ENCODE data around the gene ALOX12B.
"Not testable (repeated sequence)": the region's sequence is repeated elsewhere in the genome, so short reads cannot be mapped to it uniquely, and the experiment has no call there.

Gene ALOX12B

DNA sequence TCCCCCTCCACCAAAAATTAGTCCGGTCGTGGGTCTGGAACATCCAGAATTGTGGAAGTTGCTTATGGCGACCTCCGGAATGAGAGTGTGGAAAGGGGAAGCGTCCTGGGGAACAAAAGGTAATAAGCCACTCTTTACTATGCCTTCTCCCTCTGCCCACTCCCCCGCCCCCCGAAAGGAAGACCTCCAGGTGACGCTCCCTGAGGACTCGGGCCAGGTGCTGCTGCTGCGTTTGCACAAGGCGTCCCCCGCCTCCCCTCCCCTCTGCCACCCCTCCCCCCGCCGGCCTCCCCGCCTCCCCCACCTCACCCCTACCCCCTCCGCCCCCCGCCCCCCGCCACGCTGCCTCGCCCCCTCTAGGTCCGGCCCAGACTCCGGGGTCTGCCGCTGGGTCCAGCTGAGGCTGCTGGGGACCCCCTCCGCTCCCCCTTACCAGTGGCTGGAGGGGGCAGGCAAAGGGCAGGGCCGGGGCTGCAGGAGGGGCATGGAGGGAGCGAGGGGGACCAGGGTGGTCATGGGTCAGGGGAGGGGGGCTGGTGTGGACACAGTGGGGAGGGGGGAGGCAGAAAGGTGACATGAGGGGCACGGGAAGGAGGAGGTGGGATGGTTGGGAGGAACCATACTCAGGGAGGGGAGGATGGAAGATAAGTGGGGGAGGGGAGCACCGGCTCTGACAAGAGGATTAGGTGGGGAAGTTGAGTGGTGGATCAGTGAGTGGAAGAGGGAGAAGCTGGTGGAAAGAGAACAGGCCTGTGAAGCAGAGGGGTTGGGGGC is 23.6 kb downstream of the ALOX12B start:
- DNase-seq: peak; percentile 73

DNA sequence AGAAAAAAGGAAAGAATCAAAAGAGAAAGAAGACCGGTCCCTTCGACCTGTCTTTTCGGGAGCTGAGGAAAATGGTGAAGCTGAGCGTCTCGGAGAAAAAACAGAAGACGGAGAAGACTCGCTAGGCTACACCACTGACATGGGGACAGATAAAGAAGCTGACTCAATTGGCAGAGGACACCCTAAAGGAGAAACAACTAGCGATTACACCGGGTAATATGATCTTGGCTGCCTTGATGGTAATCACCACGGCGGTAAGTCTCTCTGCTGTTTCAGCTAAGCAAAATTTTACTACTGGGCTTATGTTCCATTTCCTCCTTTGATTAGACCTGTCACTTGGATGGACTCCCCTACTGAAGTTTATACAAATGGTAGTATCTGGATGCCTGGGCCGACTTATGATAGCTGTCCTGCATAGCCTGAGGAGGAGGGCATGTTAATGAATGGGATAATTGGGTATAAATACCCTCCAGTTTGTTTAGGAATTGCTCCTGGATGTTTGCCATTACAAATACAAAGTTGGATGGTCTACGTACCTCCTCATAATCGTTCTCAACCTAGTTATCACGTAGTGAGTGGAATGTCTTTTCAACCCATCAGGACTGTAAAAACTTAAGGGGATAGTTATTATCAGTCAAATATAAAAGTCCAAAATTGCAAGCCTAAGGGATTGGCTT is 24.6 kb downstream of the ALOX12B start:
- DNase-seq: peak; percentile 46

DNA sequence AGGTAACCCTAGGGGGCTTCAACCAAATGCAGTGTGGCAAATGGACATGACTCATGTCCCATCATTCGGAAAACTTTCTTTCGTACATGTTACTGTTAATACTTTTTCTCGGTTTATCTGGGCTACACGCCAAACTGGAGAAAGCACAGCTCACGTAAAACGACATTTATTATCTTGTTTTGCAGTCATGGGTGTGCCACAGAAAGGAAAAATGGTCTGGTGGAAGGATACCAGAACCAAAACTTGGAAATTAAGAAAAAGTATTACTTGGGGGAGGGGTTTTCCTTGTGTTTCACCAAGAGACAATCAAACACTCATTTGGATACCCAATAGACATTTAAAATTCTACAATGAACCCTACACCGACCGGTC is 25.1 kb downstream of the ALOX12B start:
- DNase-seq: no peak

DNA sequence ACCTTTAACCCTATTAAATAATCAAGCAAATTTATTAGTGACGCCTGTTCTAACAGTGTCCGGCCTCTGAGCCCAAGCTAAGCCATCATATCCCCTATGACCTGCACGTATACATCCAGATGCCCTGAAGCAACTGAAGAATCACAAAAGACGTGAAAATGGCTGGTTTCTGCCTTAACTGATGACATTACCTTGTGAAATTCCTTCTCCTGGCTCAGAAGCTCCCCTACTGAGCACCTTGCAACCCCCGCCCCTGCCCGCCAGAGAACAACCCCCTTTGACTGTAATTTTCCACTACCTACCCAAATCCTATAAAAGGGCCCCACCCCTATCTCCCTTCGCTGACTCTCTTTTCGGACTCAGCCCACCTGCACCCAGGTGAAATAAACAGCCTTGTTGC is 25.7 kb downstream of the ALOX12B start:
- DNase-seq: not testable (repeated sequence)

DNA sequence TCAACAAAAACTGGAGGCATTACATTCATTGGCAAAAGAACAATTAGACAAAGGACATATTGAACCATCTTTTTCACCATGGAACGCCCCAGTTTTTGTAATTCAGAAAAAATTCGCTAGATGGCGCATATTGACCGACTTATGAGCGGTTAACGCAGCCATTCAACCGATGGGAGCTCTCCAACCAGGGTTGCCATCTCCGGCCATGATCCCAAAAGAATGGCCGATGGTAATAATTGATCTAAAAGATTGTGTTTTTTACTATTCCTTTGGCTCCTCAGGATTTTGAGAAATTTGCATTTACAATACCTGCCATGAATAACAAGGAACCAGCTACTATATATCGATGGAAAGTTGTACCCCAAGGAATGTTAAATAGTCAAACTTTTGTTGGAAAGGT is 27.2 kb downstream of the ALOX12B start:
- DNase-seq: peak; percentile 93

DNA sequence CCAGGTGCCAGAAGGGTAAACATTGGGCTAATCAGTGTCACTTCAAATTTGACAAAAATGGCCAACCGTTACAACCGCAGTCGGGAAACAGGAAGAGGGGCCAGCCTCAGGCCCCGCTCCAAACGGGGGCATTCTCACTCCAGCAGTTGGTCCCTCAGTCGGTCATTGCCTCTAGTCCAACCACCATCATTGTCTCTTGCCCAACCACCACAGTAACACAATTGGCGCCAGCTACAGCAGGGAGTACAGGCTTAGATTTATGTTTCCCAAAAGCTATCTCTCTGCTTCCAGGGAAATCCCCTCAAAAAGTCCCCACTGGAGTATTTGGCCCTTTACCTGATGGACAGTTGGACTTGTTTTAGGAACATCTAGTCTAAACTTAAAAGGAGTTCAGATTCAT is 28.4 kb downstream of the ALOX12B start:
- no peak for DNase-seq

DNA sequence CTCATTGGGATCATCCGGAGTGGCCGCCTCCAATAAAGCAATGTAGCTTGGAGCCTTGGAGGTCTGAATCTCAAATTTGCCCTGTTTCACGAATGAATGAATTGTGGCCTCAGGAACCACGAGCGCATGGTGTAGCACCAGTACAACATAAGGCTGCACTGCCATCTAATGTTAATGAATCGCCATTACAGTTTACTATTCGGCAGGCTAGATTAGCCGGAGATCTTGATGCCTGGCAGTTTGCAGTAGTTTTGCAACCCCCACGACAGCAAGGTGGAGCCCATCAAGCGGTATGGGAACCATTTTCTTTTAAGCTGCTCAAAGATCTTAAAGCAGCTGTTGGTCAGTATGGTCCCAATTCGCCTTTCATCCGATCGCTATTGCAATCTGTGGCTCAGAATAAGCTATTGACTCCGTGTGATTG is 29.8 kb downstream of the ALOX12B start:
- peak; percentile 99 for DNase-seq

DNA sequence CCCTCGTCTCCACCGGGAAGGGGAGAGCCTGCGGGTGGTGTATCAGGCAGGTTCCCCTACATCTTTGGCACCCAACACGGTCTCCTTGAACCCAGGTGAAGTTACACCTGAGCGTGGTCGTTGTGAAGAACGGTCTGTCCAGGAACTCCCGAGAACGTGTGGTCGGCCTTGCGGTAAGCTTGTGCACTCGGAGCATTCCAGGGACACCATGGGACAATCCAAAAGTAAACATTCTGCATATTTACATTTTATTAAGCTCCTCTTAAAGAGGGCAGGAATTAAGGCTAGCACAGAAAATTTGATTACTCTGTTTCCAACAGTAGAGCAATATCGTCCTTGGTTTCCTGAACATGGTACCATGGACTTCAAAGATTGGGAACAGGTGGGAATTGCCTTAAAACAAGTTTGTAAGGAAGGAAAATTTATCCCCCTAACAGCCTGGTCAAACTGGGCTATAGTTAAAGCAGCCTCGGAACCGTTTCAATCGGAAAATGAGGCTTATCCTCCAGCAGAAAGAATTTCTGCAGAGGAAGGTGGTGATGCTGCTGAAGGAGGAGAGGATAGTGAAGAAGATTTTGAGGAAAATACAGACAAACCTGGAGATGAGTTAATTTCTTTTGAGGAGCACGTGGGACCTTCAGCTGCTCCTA is 30.4 kb downstream of the ALOX12B start:
- no peak for DNase-seq

DNA sequence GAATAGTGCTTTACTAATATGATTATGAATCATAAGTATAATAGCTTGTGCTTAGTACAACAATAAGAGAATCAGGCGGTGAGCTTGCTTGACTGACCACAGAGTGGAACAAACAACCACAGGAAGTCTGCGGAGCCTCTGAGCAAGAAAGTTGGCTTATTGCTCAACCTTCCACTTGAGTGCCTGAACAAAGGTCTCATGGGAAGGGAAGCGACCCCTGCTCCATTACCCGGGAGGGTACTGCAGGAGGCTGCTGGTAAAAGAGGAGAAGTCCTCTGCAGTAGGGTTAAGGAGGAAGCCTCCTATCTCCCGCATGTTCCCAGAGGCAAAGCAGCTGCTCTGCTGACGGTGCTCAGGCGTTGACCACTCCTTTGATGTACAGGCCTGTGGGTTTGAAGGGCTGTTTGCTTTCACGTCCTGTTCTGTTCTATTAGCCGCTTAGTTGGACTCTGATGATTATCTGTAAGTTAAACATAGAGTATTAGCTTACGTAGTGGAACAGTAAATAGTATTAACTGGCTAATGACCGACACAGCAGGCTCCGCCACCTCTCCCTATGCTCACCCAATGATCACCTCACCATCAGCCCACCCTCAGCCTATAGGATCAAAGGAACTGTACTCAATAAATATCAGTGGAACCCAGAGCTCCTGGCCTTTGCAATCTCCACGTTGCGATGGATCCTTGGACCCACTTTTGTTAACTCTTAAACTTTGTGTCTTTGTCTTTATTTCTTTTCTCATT is 31.1 kb downstream of the ALOX12B start:
- peak; percentile 97 for DNase-seq

DNA sequence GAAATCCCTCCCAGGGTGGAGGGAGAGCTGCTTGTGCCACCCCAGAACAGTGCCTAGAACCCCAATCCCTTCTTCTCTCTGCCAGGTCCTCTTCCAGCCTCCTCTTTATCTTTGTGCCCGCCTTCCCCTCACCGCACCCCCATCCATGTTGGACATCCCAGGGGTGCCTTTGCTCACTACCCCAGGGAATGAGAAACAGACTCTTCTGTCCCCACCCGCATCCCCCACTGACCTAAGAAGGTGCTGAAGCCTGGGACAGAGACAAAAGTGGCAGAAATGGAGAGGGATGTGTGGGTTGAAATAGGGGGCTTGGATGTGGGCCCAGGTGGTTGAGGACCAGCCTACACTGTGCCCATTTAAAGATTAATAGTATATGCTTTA is 31.7 kb downstream of the ALOX12B start:
- DNase-seq: no peak

DNA sequence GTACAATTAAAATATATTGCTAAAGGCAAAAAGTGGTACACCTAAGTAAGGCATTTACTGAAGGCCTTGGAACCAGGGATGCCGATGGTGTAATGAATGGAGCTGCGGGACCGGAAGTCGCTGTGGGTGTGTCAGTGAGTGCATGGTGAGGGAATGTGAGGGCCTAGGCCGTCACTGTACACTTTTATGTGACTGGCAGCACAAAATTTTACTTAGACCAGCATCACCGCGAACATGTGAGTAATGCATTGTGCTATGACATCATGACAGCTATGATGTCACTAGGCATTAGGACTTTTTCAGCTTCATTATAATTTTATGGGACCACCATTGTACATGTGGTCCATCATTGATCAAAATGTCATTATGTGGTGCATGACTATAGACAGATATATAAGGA is 33.9 kb downstream of the ALOX12B start:
- DNase-seq: no peak

DNA sequence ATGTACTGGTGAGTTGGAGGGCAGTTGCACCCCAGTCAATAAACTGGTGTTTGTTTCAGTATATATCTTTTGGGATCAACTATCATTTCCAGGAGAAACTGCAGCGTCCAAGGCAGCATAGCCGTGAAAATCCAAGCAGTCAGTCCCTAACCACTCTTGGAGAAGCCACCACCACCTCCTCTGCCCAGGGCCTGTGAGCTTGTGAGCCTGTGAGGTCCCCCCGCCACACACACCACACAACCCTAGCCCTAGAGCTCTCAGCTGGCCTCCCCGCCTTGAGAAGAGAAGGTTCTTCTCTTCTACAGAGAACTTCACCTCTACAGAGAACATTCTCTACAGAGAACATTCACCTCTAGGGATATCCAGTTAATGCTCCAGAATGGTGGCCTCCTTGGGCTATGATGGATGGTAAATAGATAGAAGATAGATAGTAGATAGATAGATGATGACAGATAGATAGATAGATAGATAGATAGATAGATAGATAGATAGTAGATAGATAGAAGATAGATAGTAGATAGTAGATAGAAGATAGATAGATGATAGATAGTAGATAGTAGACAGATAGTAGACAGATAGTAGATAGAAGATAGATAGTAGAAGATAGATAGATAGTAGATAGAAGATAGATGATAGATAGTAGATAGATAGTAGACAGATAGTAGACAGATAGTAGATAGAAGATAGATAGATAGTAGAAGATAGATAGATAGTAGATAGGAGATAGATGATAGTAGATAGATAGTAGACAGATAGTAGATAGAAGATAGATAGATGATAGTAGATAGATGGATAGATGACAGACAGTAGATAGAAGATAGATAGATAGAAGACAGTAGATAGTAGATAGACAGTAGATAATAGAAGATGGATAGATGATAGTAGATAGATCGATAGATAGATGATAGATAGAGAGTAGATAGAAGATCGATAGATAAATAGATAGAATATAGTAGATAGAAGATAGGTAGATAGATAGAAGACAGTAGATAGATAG is 35.0 kb downstream of the ALOX12B start:
- no peak for DNase-seq

DNA sequence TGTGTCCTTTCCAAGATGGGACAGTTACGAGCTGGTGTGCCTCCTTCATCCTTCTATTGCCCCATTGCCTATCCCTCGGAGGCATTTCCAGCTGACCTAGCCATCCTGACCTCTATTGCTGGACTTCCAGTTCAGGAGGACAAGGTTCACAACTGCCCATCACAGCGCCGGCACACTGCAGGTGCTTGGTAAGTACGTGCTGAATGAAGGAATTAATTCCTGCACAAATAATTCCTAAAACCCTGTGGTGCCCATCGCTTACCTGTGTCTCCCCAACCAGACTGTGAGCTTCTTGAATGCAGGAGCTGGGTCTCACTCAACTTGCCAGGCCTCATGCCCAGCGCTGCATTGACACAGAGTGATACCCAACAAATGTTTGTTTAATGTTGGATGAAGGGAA is 35.7 kb downstream of the ALOX12B start:
- no peak for DNase-seq

DNA sequence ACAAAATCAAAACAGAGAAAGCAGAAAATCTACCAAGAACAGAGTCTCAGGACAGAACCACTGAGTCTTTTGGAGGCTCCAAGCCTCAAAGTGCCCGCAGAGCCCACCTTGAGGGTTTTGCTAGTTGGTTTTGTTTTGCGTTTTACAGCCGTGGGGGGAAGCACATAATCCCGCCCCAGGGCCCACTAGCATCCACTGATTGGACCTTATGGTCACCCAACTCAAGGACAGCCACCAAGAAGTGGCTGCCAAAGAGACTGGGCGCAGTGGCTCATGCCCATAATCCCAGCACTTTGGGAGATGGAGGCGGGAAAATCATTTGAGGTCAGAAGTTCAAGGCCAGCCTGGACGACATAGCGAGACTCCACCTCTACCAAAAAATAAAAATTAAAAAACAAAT is 38.8 kb downstream of the ALOX12B start:
- no peak for DNase-seq

DNA sequence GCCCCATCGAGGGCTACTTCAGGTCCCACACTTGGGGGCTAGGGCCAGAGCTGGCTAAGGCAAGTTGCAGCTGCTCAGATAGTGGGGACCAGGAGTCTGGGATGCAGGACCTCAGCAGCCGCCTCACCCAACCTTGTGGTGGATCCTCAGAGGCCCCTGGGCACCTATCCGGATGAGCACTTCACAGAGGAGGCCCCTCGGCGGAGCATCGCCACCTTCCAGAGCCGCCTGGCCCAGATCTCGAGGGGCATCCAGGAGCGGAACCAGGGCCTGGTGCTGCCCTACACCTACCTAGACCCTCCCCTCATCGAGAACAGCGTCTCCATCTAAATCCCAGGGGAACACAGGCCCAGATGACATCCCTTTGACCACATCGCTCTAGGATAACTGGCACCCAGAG is 39.3 kb downstream of the ALOX12B start:
- DNase-seq: no peak

DNA sequence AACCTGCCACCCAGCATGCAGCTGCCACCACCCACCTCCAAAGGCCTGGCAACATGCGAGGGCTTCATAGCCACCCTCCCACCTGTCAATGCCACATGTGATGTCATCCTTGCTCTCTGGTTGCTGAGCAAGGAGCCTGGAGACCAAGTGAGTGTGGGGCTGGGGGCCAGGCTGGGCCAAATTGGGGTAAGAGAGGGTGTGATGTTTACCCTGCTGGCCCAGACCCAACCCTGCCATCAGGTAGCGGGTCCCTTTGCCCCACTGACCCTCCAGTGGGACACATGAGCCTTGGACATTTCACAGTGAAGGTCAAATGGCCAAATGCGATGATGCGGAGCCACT is 39.8 kb downstream of the ALOX12B start:
- DNase-seq: no peak

DNA sequence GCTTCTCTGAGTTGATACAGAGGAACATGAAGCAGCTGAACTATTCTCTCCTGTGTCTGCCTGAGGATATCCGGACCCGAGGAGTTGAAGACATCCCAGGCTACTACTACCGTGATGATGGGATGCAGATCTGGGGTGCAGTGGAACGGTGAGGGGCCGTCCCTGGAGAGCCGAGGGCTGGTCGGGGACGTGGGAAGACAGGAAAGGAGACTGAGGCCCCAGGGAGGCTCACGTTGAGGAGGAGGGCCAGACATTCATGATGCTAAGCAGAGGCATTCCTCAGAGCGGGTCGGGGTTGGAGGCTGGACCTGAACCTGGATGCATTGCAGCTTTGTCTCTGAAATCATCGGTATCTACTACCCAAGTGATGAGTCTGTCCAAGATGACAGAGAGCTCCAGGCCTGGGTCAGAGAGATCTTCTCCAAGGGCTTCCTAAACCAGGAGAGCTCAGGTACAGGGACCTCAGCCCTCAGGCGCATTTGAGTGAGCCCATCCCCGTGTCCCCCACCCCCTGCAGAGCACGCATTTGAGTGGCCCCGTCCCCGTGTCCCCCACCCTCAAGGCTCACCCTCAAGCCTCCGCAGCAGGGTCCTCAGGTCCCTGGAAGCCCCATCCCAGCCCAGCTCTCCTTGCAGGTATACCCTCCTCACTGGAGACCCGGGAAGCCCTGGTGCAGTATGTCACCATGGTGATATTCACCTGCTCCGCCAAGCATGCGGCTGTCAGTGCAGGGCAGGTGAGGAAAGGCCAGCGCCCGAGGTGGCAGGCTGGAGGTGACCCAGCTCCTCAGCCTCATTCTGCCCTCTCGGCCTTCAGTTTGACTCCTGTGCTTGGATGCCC is 40.4 kb downstream of the ALOX12B start:
- no peak for DNase-seq

DNA sequence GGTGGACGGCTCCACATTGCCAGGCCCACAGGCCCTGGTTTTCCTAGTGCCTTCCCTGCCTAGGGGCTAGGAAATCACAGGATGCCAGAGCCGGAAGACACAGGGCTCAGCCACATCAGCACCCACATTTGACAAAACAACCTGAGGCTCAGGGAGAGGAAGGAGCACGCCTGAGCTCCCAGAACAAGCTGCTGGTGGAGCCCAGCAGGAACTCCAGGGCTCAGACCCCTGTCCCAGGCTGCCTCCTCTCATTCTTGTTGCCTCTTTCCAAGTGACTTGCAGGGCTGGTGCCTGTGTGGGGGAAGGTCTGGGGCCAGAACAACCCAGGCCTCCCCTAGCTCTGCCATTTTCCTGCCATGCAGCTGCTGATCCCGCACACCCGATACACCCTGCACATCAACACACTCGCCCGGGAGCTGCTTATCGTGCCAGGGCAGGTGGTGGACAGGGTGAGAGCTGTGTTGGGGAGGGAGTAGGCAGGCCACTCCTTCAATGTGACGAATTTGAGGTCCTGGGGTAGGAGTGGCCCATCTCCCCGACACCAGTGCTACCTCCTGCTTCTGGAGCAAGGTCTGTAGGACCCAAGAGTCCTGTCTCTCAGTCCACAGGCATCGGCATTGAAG is 41.1 kb downstream of the ALOX12B start:
- no peak for DNase-seq

DNA sequence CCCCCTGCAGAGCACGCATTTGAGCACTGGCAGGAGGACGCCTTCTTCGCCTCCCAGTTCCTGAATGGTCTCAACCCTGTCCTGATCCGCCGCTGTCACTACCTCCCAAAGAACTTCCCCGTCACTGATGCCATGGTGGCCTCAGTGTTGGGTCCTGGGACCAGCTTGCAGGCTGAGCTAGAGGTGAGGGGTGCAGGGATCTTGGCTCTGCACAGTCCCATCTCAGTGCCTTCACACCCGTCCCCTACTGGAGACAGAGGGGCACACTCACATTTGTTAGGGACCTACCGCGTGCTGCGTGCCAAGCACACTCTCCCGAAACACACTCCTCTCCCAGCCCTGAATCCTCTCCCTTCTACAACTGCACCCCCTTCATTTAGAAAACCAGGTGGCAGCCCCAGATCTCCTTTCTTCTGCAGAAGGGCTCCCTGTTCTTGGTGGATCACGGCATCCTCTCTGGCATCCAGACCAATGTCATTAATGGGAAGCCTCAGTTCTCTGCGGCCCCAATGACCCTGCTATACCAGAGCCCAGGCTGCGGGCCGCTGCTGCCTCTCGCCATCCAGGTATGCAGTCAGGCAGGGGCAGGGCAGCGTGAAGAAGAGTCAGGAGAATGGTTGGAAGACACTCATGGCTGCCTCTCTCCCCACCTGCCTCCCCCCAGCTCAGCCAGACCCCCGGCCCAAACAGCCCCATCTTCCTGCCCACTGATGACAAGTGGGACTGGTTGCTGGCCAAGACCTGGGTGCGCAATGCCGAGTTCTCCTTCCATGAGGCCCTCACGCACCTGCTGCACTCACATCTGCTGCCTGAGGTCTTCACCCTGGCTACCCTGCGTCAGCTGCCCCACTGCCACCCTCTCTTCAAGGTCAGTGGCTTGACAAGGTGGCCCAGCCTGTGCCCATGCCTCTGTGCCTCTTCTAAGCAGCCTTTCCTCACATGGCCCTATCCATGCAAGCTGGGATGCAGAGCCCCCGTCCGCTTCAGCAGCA is 42.4 kb downstream of the ALOX12B start:
- no peak for DNase-seq

DNA sequence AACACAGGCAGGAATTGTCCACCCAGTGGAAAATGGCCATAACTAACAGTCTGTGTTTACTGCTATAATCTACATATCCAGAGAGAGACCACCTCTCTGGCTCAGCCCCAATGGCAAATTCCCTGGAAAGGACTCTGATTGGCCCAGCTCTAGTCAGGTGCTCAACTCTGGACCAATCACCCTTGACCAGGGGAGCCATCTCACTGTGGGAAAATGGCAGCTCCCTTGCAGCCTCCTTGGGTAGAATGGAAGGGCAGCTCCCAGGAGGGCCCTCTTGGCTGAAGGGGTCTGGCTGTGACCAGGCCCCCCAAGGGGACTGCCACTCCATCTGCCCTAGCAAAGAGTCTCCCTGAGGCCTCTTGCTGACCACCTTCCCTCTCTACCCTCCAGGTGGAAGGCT is 45.5 kb downstream of the ALOX12B start:
- peak; percentile 37 for DNase-seq

Data from NCI-H82 (cell line).